GM19238 (cell line): ENCODE data around the gene CHAD.
"Not testable (repeated sequence)": the region's sequence is repeated elsewhere in the genome, so short reads cannot be mapped to it uniquely, and the experiment has no call there.

ENCODE experiments used
- DNase-seq: peaks from one replicate; pipeline ENCODE4 v3.0.0; 2011; ENCODE audit warnings: low spot score; ENCODE audit not compliant: insufficient read length

CHAD gene

DNA sequence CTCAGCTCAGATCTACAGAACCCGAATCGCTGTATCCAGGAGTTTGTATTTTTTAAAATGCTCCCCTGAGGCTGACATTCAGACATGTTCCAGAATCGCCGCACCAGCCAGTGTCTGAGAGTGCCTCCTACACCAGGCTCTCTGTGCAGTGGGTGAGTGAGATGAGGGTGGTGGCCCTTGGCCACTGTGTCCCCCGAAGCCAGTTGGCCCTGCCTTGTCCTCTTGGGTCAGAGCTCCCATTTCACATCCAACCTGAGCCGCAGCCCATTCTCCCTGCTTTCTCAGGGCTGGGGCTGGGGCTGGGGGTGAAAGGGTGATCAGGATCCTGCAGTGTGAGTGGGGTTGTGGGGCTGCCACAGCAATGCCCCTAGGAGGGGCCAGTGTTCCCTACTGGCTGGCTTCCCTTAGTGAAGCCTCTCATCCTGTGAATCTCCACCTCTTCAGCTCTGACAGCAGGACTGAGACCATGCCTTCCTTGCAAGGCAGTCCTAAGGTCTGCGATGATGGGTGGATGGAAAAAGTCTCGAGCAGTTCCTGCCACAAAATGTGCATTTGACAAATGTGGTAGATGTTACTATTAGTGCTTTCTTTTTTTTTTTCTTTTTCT lies 26.6 kb upstream of the CHAD start:
- no peak for DNase-seq

GRCh38 chr17:50493744-50494143 lies 25.1 kb upstream of the CHAD start:
- no peak for DNase-seq

GRCh38 chr17:50492214-50492613 lies 23.5 kb upstream of the CHAD start:
- DNase-seq: no peak

- no peak for DNase-seq
Observed at GRCh38 chr17:50491505-50491904, 22.8 kb upstream of the CHAD start.

DNA sequence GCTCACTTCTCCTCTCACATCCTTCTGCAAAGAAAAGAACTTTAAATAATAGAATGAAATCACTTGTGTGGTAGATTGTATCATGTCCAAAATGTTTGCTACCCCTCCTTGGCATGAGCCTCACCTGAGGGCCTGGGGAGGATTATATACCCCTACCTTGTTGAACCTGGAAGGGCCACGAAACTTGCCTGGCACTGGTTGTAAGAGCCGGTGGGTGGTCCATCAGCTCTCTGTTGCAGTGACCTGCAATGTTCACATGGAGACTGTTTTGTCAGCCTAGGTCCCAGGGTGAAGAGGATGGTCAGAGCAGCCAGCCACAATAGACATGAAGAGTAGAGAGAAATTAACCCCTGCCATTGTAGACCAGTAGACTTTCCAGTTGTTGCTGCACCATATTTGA lies 20.2 kb upstream of the CHAD start:
- no peak for DNase-seq

- no peak for DNase-seq
Observed at GRCh38 chr17:50487213-50488096, 18.8 kb upstream of the CHAD start.

- no peak for DNase-seq
Observed at GRCh38 chr17:50484386-50485155, 15.9 kb upstream of the CHAD start.

- no peak for DNase-seq
Observed at GRCh38 chr17:50483266-50483665, 14.6 kb upstream of the CHAD start.

DNA sequence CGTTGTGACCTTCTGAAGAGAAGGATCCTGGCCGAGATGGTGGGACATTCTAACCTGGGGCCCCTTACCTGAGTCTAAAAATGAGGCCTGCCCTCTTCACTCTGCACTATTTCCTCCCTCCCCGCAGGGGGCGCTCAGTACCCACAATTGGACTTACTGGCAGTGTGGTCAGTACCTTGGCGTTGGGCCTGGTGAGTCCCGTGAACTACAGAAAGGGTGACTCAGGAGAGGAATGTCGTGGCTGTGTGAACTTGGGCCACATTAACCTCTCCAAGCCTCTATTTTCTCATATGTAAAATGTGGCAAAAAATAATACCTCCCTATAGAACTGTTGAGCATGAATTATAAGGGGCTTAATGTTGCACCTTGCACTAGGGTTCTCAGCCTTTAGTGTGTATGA lies 13.8 kb upstream of the CHAD start:
- peak; percentile 60 for DNase-seq

GRCh38 chr17:50482110-50482509 lies 13.4 kb upstream of the CHAD start:
- DNase-seq: no peak

- no peak for DNase-seq
Observed at GRCh38 chr17:50481648-50482047, 13.0 kb upstream of the CHAD start.

DNA sequence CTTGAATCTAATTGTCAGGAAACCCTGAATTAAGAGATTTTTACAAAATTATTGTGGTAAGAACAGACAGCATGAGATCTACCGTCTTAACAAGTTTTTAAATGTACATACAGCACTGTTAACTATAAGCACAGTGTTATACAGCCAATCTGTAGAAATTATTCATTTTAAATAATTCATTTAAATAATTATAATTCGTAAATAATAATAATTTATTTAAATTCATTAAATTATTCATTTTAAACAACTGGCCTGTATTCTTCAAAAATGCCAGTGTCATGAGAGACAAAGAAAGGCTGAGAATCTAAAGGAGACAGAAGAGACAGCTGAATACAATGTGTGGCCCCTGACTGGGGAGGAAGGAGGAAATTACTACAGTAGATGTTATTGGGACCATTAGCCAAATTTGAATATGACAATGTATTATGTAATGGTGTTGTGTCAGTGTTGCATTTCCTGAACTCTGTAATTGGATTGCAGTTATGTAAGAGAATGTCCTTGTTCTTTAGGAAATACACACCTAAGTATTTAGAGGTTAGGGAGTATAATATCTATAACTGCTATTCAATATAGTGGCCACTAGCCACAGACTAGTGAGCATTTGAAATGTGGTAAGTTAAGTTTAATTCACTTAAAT lies 12.3 kb upstream of the CHAD start:
- no peak for DNase-seq

DNA sequence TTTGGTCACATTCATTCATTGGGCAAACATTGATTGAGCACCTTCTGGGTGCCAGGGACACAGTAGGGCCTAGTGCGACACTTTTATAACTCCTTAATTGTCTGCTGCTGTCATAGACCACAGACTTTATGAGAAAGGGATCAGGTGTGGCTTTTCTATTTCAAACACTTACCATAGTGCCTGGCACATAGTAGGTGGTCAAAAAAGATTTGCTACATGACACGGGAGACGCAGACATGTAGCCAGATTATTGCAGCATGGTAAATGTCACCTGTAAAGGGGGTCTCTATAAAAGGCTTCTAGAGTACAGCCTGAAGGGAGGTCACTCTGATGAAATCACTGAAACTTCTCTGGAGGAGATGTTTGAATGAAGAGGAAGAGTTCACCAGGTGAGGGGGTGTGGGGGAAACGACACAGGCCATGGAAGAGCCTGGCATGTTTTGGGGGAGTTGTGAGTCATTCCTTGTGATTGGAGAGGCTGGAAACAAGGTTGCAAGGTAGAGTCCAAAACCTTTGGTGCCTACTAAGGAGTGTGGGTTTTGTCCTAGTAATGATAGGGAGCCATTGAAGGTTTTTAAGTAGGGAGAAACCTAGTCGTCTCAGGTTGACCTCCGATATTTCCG lies 11.6 kb upstream of the CHAD start:
- DNase-seq: no peak

DNA sequence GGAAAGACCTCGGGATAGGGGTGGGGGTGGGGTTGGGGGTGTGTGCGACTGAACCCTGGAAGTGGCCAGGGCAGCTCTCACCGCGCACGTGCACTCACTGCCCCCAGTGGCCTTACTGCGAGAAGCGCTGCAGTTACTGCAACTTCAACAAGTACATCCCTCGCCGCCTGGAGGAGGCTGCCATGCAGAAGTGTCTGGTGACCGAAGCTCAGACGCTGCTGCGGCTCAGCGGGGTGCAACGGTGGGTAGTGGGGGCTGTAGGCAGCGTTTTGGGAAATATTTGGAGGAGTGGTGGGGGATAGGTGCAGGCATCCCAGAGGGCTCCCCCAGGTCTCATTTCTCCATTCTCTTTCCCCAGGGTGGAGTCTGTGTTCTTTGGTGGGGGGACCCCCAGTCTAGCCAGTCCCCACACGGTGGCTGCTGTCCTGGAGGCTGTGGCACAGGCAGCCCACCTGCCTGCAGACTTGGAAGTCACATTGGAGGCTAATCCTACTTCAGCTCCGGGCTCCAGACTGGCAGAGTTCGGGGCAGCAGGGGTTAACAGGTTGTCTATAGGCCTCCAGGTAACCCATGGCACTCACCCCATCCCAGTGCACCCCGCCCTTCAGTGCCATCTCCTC lies 11.0 kb upstream of the CHAD start:
- DNase-seq: peak; percentile 72

- DNase-seq: peak; percentile 88
Observed at GRCh38 chr17:50478391-50479381, 10.0 kb upstream of the CHAD start, which contains the start of gene RSAD1. Gene RSAD1 (plus strand): TSS chr17:50478860. CDS start chr17:50478885, 25 bp downstream.

DNA sequence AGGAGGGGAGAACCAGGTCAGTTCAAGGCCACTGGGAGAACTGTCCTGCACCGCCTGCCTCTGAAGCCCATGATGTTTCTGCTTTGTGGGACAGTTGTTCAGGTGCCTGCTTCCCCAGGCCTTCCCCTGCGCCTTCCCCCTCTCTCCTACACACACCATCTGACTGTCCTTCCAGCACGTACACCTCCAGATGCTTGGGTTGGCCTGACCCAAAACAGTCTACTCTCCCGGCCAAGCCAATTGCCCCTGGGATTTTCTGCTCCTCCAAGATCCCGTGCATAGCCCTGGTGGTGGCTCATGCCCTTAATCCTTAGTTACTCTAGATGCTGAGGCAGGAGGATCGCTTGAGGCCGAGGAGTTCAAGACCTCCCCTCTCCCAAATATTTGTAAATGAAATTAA lies 9.3 kb upstream of the CHAD start:
- no peak for DNase-seq

GRCh38 chr17:50476545-50477315 lies 8.1 kb upstream of the CHAD start:
- DNase-seq: no peak

DNA sequence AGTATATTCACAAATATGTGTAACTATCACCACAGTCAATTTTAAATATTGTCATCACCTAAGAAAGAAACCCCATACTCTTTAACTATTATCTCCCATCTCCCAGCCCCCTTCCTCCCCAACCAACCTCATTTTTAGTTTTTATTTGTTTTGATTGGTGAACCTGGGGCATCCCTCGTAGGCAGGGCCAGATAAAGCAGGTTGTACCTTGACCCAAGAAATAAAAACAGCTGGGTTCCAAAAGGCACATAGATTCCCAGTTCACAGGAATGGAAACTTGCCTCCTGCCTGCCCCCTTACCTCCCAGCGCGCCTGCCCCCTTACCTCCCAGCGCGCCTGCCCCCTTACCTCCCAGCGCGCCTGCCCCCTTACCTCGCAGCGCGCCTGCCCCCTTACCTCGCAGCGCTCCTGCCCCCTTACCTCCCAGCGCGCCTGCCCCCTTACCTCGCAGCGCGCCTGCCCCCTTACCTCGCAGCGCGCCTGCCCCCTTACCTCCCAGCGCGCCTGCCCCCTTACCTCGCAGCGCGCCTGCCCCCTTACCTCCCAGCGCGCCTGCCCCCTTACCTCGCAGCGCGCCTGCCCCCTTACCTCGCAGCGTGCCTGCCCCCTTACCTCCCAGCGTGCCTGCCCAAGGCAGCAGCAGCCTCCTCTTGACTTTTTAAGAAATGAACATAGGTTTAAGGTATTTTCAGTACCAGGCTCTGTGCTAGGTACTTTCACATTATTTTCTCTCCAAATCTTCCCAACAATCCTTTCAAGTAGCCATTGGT lies 7.3 kb upstream of the CHAD start:
- DNase-seq: not testable (repeated sequence)
